Vagina (tissue), 2 donors: Measurements from ENCODE around the gene TNNT1. TPM values are rescaled to one million over a fixed set of nuclear protein-coding genes. Genes with fewer than 3 reads are reported as not detected.

Experiments
- DNase-seq, 2 donors: peaks; one replicate each; pipeline ENCODE4 v3.0.0-alpha.2; 2017; ENCODE audit errors: extremely low spot score in 2 of 2
- H3K27ac ChIP-seq: fragments of 200-600 bp; sonication (generic); one replicate; pipeline ENCODE4 v1.5.1; 2019
- H3K27me3 ChIP-seq: fragments of 200-600 bp; sonication (generic); one replicate; pipeline ENCODE4 v1.5.1; 2019
- H3K36me3 ChIP-seq, 2 donors: fragments of 200-600 bp; sonication (generic); one replicate each; pipeline ENCODE4 v1.5.1; 2017 to 2019
- H3K4me1 ChIP-seq: fragments of 200-600 bp; sonication (generic); one replicate; pipeline ENCODE4 v1.5.1; 2019
- H3K4me3 ChIP-seq, 2 donors: fragments of 200-600 bp; sonication (generic); 1 replicate in 1 of 2; 2 replicates in 1 of 2; pipeline ENCODE4 v1.5.1; 2016 to 2019
- H3K9me3 ChIP-seq: fragments of 200-600 bp; sonication (generic); one replicate; pipeline ENCODE4 v1.5.1; 2019
- CTCF ChIP-seq, 3 experiments: fragments of 450-650 bp in 2 of 3; fragments of 200-600 bp in 1 of 3; sonication (generic) in 1 of 3; IDR thresholded peaks; one replicate each; pipeline ENCODE4 v1.5.1; 2017 to 2019; ENCODE audit warnings: antibody characterized with exemption in 3 of 3, mild to moderate bottlenecking in 2 of 3, moderate library complexity in 2 of 3
- POLR2A ChIP-seq, 2 donors: fragments of 450-650 bp; IDR thresholded peaks; one replicate each; pipeline ENCODE4 v1.6.1; 2017; ENCODE audit warnings: antibody characterized with exemption in 2 of 2, mild to moderate bottlenecking in 2 of 2, moderate library complexity in 2 of 2
- POLR2AphosphoS5 ChIP-seq, 2 donors: sonication (generic); formaldehyde crosslinking; IDR thresholded peaks; one replicate each; pipeline ENCODE4 v1.9.0; 2017; ENCODE audit warnings: antibody characterized with exemption in 2 of 2, mild to moderate bottlenecking in 2 of 2, low read depth in 1 of 2; ENCODE audit not compliant: insufficient read depth in 1 of 2
- intact Hi-C: fragments of 100-400 bp; cut with DNase I; formaldehyde crosslinking; loops from one replicate; pipeline ENCODE4 v1.15.1; 2023
- microRNA-seq: library from miRNA; unstranded; fragments of <30 nt; microRNA quantifications from one replicate; pipeline ENCODE4, GENCODE V29; 2017; ENCODE audit warnings: borderline number of aligned reads, borderline replicate concordance
- small RNA-seq: library from RNA; depleted of rRNA; stranded (forward); fragments of <200 nt; gene quantifications from one replicate; pipeline ENCODE3, GENCODE V24; 2016
- total RNA-seq: library from RNA; depleted of rRNA; stranded (reverse); fragments of >200 nt; gene quantifications from one replicate; pipeline ENCODE4 v1.2.3, GENCODE V29; 2016

Gene TNNT1
- total RNA-seq, 1 donor from 2014 or later = 9.1 TPM

DNA sequence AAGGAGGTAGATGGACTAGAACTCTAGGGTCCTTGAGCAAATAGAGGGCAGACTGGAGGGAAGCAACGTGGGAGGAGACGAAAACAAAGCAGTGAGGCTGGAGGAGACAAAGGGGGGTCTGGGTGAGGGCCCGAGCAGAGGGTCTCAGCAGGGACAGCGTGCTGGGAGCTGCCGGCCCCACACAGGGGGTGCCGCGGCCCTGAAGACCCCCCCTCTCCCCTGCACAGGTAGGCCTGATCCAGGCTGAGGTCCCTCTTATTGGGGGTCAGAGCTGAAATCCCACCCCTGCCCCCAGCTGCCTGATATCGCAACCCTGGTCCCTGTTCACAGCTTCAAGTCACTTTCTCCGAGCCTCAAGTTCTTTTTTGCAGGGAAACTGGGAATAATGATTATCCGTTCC lies 64.6 kb downstream of the TNNT1 start:
- H3K9me3 ChIP-seq = no peaks in the 10 kb centered on the region
- no peak overlapping the region for H3K4me3 ChIP-seq
- no peak overlapping the region for H3K27ac ChIP-seq
- H3K4me1 ChIP-seq = peaks cover 55% of the 10 kb centered on the region
- DNase-seq = no peak
- peaks cover 0 to 1% of the 10 kb centered on the region in 2 donors for H3K36me3 ChIP-seq
- H3K27me3 ChIP-seq = peaks cover 13% of the 10 kb centered on the region
- TF ChIP-seq POLR2A (IDR thresholded peaks at IDR 0.05) = no peak
- no peak for TF ChIP-seq CTCF (IDR thresholded peaks at IDR 0.05)
- no peak for TF ChIP-seq POLR2AphosphoS5 (IDR thresholded peaks at IDR 0.05; ENCODE audit: insufficient read depth in 1 of 2, low read depth in 1 of 2)
- intact Hi-C loops = no loop called here

GRCh38 chr19:55083004-55083850 lies 65.8 kb downstream of the TNNT1 start:
- no peaks in the 10 kb centered on the region for H3K36me3 ChIP-seq
- TF ChIP-seq POLR2A (IDR thresholded peaks at IDR 0.05) (no peak), CTCF (IDR thresholded peaks at IDR 0.05) (no peak), POLR2AphosphoS5 (IDR thresholded peaks at IDR 0.05; ENCODE audit: insufficient read depth in 1 of 2, low read depth in 1 of 2) (no peak)
- H3K27ac ChIP-seq = no peak overlapping the region
- intact Hi-C loops = no loop called here
- DNase-seq = no peak
- peaks cover 13% of the 10 kb centered on the region for H3K27me3 ChIP-seq
- no peaks in the 10 kb centered on the region for H3K9me3 ChIP-seq
- H3K4me3 ChIP-seq = no peak overlapping the region
- peaks cover 49% of the 10 kb centered on the region for H3K4me1 ChIP-seq

Small RNA genes within 50 kb of the gene (microRNA-seq; reads per million reads assigned to microRNA genes)
- not detected for gene MIR7975

Small RNA genes within 50 kb of the gene (small RNA-seq; reads per million reads assigned to genes)
- gene MIR7975 (not detected), gene RF01210 (not detected)

Other genes with a start within 250 kb of the TNNT1 start
- gene NCR1, start 243.1 kb downstream of the TNNT1 start, total RNA-seq = 2.7 TPM
- not detected for gene NLRP7, start 201.7 kb downstream of the TNNT1 start, total RNA-seq
- gene NLRP2, start 182.8 kb downstream of the TNNT1 start, total RNA-seq = 2.7 TPM
- gene GP6, start 110.9 kb downstream of the TNNT1 start, total RNA-seq = 0.49 TPM
- gene RDH13, start 86.1 kb downstream of the TNNT1 start, total RNA-seq = 37.3 TPM
- 180 TPM for gene EPS8L1, start 73.3 kb downstream of the TNNT1 start, total RNA-seq
- 108 TPM for gene PPP1R12C, start 31.6 kb downstream of the TNNT1 start, total RNA-seq
- not detected for gene TNNI3, start 8.5 kb upstream of the TNNT1 start, total RNA-seq
- gene DNAAF3, start 17.4 kb upstream of the TNNT1 start, total RNA-seq = 5.6 TPM
- gene SYT5, start 31.1 kb upstream of the TNNT1 start, total RNA-seq = not detected
- gene PTPRH, start 60.3 kb upstream of the TNNT1 start, total RNA-seq = 4.4 TPM
- 2.9 TPM for gene TMEM86B, start 79.6 kb upstream of the TNNT1 start, total RNA-seq
- gene PPP6R1, start 109.8 kb upstream of the TNNT1 start, total RNA-seq = 30.4 TPM
- gene HSPBP1, start 130.9 kb upstream of the TNNT1 start, total RNA-seq = 29.5 TPM
- 10.1 TPM for gene BRSK1, start 134.8 kb upstream of the TNNT1 start, total RNA-seq
- gene TMEM150B, start 176.1 kb upstream of the TNNT1 start, total RNA-seq = not detected
- 19.2 TPM for gene KMT5C, start 190.7 kb upstream of the TNNT1 start, total RNA-seq
- gene COX6B2, start 205.5 kb upstream of the TNNT1 start, total RNA-seq = 5.2 TPM
- gene GARIN5B, start 214.1 kb upstream of the TNNT1 start, total RNA-seq = not detected
- gene IL11, start 221.3 kb upstream of the TNNT1 start, total RNA-seq = not detected
- not detected for gene TMEM190, start 227.6 kb upstream of the TNNT1 start, total RNA-seq
- 5.9 TPM for gene TMEM238, start 235.1 kb upstream of the TNNT1 start, total RNA-seq
- 1,166 TPM for gene RPL28, start 236.7 kb upstream of the TNNT1 start, total RNA-seq